Measurements from ENCODE around the gene HSP90AB1. TPM values are rescaled to one million over a fixed set of nuclear protein-coding genes. Genes with fewer than 3 reads are reported as not detected.

HSP90AB1 gene
- total and polyA plus RNA-seq, 9 of the 15 experiments (the other 6 are each of a cell fraction or from before 2014, with no cell fraction given), result 1,780 to 3,358 (median 2,262) TPM

DNA sequence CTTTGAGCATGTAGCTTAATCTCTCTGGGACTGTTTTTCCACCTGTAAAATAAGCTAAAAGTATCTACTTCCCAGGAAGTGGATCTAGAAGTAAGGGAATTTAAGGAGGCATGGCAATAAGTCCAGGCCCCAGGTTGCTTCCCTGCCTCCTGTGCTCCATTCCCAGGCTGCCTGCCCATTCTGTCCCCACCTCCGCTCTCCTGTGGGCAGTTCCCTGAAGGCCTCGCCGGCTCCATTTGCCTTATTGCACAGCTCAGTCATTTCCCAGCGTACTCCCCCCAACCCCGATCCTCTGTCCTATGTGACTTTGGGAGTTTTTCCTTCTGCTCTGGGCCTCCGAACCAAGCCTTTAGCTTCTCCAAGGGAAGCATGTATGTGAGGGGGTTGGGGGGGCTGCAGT, 18.9 kb upstream of the HSP90AB1 start (continued):
- TF ChIP-seq WHSC1 (IDR thresholded peaks at IDR 0.05; ENCODE audit: low read length), result no peak
- no peak for TF ChIP-seq ZKSCAN1 (IDR thresholded peaks at IDR 0.05; ENCODE audit: low read depth, low read length)
- no peak for TF ChIP-seq NFXL1 (CRISPR knock-in tag; IDR thresholded peaks at IDR 0.05)
- no peak for TF ChIP-seq BACH1 (tag; IDR thresholded peaks at IDR 0.05)
- TF ChIP-seq PRMT5 (CRISPR knock-in tag; IDR thresholded peaks at IDR 0.05), result no peak
- no peak for TF ChIP-seq KLF10 (CRISPR knock-in tag; IDR thresholded peaks at IDR 0.05)

- H3K27me3 ChIP-seq (ENCODE audit: control insufficient read depth in 2 of 2, insufficient read depth in 2 of 2, low read length in 2 of 2), result no peaks in the 10 kb centered on the region
- no peak overlapping the region for H3K27ac ChIP-seq (ENCODE audit: extremely low read depth, low read depth, low read length)
- no peak for ATAC-seq
- CTCF ChIA-PET (ENCODE audit: low intra/inter-chr PET ratio), result no interaction called here
- H4K20me1 ChIP-seq (replicated peaks; ENCODE audit: control insufficient read depth, insufficient read depth, low read length), result peaks cover 3% of the 10 kb centered on the region; the same call in 1 of the 2 replicates
- no peak for DNase-seq (ENCODE audit: extremely low read depth in 1 of 4, low spot score in 3 of 4)
- no TSS peak for BruUV-seq (replicated peaks)
- no peak overlapping the region for H3K4me3 ChIP-seq
- intact Hi-C loops (cut with micrococcal nuclease) (loop anchor here (10.0 kb wide), 1 partner anchor 594 kb away; the partner anchor contains the start of gene MAD2L1BP), in situ Hi-C loops (cut with MboI) (no loop called here)
- H3K9ac ChIP-seq (ENCODE audit: insufficient read depth in 1 of 2, low read depth in 2 of 2, low read length in 2 of 2), result peak overlapping the region in 1 of 2 experiments; percentile 76; a peak in 1 of 4 replicates
- no peak overlapping the region for H3K4me2 ChIP-seq (ENCODE audit: insufficient read depth, low read length)
- H2AFZ ChIP-seq (ENCODE audit: low read depth, low read length), result no peak overlapping the region
- FAIRE-seq, result no peak
- peaks cover 6% of the 10 kb centered on the region for H3K9me1 ChIP-seq (ENCODE audit: control insufficient read depth, insufficient read depth, low read length)
- H3K36me3 ChIP-seq (ENCODE audit: control insufficient read depth, insufficient read depth, low read length), result peaks cover 65% of the 10 kb centered on the region
- WGBS (ENCODE audit: insufficient coverage, low coverage, missing lambda C conversion rate), result 87% methylated on average over 7 of the region's 7 CpGs
- H3K9me3 ChIP-seq (replicated peaks; ENCODE audit: control insufficient read depth, insufficient read depth, low read depth, low read length), result no peaks in the 10 kb centered on the region
- POLR2A ChIA-PET, result interaction anchor here (1.1 to 6.5 kb wide), 2 partner anchors 15 to 18 kb away, joined by 4 to 104 read pairs; partner anchors contain the start of gene HSP90AB1
- peaks cover 51% of the 10 kb centered on the region for H3K79me2 ChIP-seq (ENCODE audit: control insufficient read depth, insufficient read depth, low read length)
- TF ChIP-seq ZNF699 (CRISPR knock-in tag; IDR thresholded peaks at IDR 0.05; ENCODE audit: insufficient replicate concordance) (no peak), RB1 (IDR thresholded peaks at IDR 0.05; ENCODE audit: low read depth) (no peak), ESRRB (CRISPR knock-in tag; IDR thresholded peaks at IDR 0.05; ENCODE audit: borderline replicate concordance) (no peak), CAMTA2 (CRISPR knock-in tag; conservative IDR thresholded peaks at IDR 0.05) (no peak), ZNF3 (CRISPR knock-in tag; IDR thresholded peaks at IDR 0.05) (no peak), NCOA4 (IDR thresholded peaks at IDR 0.05; ENCODE audit: partially characterized antibody) (no peak), DDX20 (tag; IDR thresholded peaks at IDR 0.05; ENCODE audit: low read depth) (no peak), ZNF778 (CRISPR knock-in tag; IDR thresholded peaks at IDR 0.05) (no peak)
- TF ChIP-seq, protein P1, sequence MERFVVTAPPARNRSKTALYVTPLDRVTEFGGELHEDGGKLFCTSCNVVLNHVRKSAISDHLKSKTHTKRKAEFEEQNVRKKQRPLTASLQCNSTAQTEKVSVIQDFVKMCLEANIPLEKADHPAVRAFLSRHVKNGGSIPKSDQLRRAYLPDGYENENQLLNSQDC (CRISPR knock-in tag; IDR thresholded peaks at IDR 0.05), result no peak
- TF ChIP-seq, protein P2, sequence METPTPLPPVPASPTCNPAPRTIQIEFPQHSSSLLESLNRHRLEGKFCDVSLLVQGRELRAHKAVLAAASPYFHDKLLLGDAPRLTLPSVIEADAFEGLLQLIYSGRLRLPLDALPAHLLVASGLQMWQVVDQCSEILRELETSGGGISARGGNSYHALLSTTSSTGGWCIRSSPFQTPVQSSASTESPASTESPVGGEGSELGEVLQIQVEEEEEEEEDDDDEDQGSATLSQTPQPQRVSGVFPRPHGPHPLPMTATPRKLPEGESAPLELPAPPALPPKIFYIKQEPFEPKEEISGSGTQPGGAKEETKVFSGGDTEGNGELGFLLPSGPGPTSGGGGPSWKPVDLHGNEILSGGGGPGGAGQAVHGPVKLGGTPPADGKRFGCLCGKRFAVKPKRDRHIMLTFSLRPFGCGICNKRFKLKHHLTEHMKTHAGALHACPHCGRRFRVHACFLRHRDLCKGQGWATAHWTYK (CRISPR knock-in tag; IDR thresholded peaks at IDR 0.05), result no peak
- peaks cover 40 to 65% of the 10 kb centered on the region in 2 experiments for H3K4me1 ChIP-seq (replicated peaks in 1 of 2; ENCODE audit: control insufficient read depth in 2 of 2, insufficient read depth in 2 of 2, low read length in 2 of 2)
These were observed 18.5 kb upstream of the HSP90AB1 start for GRCh38 chr6:44228433-44228832.

All from K562 (cell line).